GM23338 (cell line): ENCODE results near the gene PAK1. TPM values are rescaled to one million over a fixed set of nuclear protein-coding genes. Genes with fewer than 3 reads are reported as not detected.

Experiments
- ATAC-seq: fragments of 200-7000 bp; cut with Tn5 transposase; 3 replicates; pipeline ENCODE4 v1.9.1; 2020
- DNase-seq: peaks from one replicate; pipeline ENCODE4 v3.0.0-alpha.2; 2015; ENCODE audit warnings: low spot score
- H2AFZ ChIP-seq: fragments of 200-600 bp; sonication (generic); 2 replicates; pipeline ENCODE4 v1.8.0; 2016; ENCODE audit warnings: antibody characterized with exemption, mild to moderate bottlenecking, moderate library complexity
- H3F3A ChIP-seq: fragments of 200-600 bp; sonication (generic); replicated peaks from 2 replicates; pipeline ENCODE4 v1.8.0; 2017; ENCODE audit warnings: antibody characterized with exemption, mixed run types, low read depth
- H3K27ac ChIP-seq: fragments of 200-600 bp; sonication (generic); 2 replicates; pipeline ENCODE4 v1.6.1; 2016; ENCODE audit warnings: low read depth
- H3K27me3 ChIP-seq: fragments of 200-600 bp; sonication (generic); 2 replicates; pipeline ENCODE4 v1.8.0; 2016; ENCODE audit warnings: mild to moderate bottlenecking, mixed run types, moderate library complexity; ENCODE audit not compliant: insufficient read depth
- H3K36me3 ChIP-seq: fragments of 200-600 bp; sonication (generic); 2 replicates; pipeline ENCODE4 v1.8.0; 2016; ENCODE audit warnings: mild to moderate bottlenecking; ENCODE audit not compliant: insufficient read depth
- H3K4me1 ChIP-seq: fragments of 200-600 bp; sonication (generic); 2 replicates; pipeline ENCODE4 v1.8.0; 2016; ENCODE audit warnings: mild to moderate bottlenecking, moderate library complexity; ENCODE audit not compliant: insufficient read depth
- H3K4me2 ChIP-seq: fragments of 200-600 bp; sonication (generic); 2 replicates; pipeline ENCODE4 v1.7.1; 2017; ENCODE audit warnings: mixed run types
- H3K4me3 ChIP-seq: fragments of 200-600 bp; sonication (generic); 2 replicates; pipeline ENCODE4 v1.6.1; 2016; ENCODE audit warnings: mixed run types
- H3K79me2 ChIP-seq: fragments of 200-600 bp; sonication (generic); replicated peaks from 2 replicates; pipeline ENCODE4 v1.8.0; 2017; ENCODE audit warnings: mild to moderate bottlenecking; ENCODE audit not compliant: insufficient read depth
- H3K9me2 ChIP-seq: fragments of 200-600 bp; sonication (generic); 2 replicates; pipeline ENCODE4 v1.8.0; 2017; ENCODE audit not compliant: insufficient read depth
- H4K20me1 ChIP-seq: fragments of 200-600 bp; sonication (generic); replicated peaks from 2 replicates; pipeline ENCODE4 v1.8.0; 2017; ENCODE audit warnings: mild to moderate bottlenecking; ENCODE audit not compliant: insufficient read depth
- H3K27ac Mint-ChIP-seq: 2 replicates; pipeline ENCODE4 v1.8.0; 2020; ENCODE audit warnings: inconsistent platforms, mild to moderate bottlenecking, moderate library complexity, mixed read lengths
- H3K27me3 Mint-ChIP-seq: 3 replicates; pipeline ENCODE4 v1.8.0; 2022; ENCODE audit warnings: low read depth, mild to moderate bottlenecking, moderate library complexity, mixed read lengths, inconsistent platforms; ENCODE audit not compliant: insufficient read depth, poor library complexity
- H3K36me3 Mint-ChIP-seq: 3 replicates; pipeline ENCODE4 v1.8.0; 2021; ENCODE audit warnings: low read depth, mild to moderate bottlenecking, inconsistent platforms, moderate library complexity, mixed read lengths
- H3K4me1 Mint-ChIP-seq: 3 replicates; pipeline ENCODE4 v1.8.0; 2020; ENCODE audit warnings: mild to moderate bottlenecking, inconsistent platforms, mixed read lengths
- H3K4me3 Mint-ChIP-seq: 3 replicates; pipeline ENCODE4 v1.8.0; 2021; ENCODE audit warnings: moderate library complexity, mild to moderate bottlenecking, inconsistent platforms, mixed read lengths
- H3K9me3 Mint-ChIP-seq: 3 replicates; pipeline ENCODE4 v1.8.0; 2020; ENCODE audit warnings: moderate library complexity, mild to moderate bottlenecking, inconsistent platforms, mixed read lengths
- CREB1 ChIP-seq: fragments of 250-450 bp; sonication (Bioruptor Pico); IDR thresholded peaks from 2 replicates; pipeline ENCODE4 v1.5.0; 2020; ENCODE audit warnings: low read depth, mild to moderate bottlenecking, moderate library complexity
- EZH2 ChIP-seq: fragments of 200-600 bp; sonication (generic); IDR thresholded peaks from one replicate; pipeline ENCODE4 v1.8.0; 2017; ENCODE audit warnings: antibody characterized with exemption, mild to moderate bottlenecking, low read depth; ENCODE audit not compliant: unreplicated experiment
- JUNB ChIP-seq: IDR thresholded peaks from one replicate; pipeline ENCODE4 v1.6.1; 2016; ENCODE audit warnings: antibody characterized with exemption; ENCODE audit not compliant: unreplicated experiment
- NANOG ChIP-seq: IDR thresholded peaks from 2 replicates; pipeline ENCODE4 v1.6.1; 2016; ENCODE audit warnings: antibody characterized with exemption, borderline replicate concordance
- ZNF114 ChIP-seq: fragments of 250-450 bp; sonication (Bioruptor Pico); IDR thresholded peaks from 2 replicates; pipeline ENCODE4 v1.5.0; 2020; ENCODE audit warnings: mild to moderate bottlenecking, moderate library complexity
- polyA plus RNA-seq: library from polyadenylated mRNA; unstranded; fragments of >200 nt; fragmentation: Nextera tagmentation; extraction: Ambion mirVana; gene quantifications from 2 replicates; pipeline ENCODE4 v1.2.1, GENCODE V29; 2016
- total RNA-seq: library from RNA; depleted of rRNA; stranded (reverse); fragments of >200 nt; shearing (Covaris generic); gene quantifications from 2 replicates; pipeline ENCODE4 v1.2.3, GENCODE V29; 2014
- TF ChIP-seq, protein P1 (sequence below): fragments of 250-450 bp; sonication (Bioruptor Pico); IDR thresholded peaks from 2 replicates; pipeline ENCODE4 v1.5.0; 2020; ENCODE audit warnings: mild to moderate bottlenecking, moderate library complexity
- TF ChIP-seq, protein P2 (sequence below): IDR thresholded peaks from one replicate; pipeline ENCODE4 v1.6.1; 2018; ENCODE audit warnings: antibody characterized with exemption; ENCODE audit not compliant: unreplicated experiment

Gene PAK1
- total and polyA plus RNA-seq, 2 experiments from 2014 or later: 102 to 175 TPM

GRCh38 chr11:77518471-77518870 lies 44.6 kb upstream of the PAK1 start (continued):
- TF ChIP-seq, protein P1, sequence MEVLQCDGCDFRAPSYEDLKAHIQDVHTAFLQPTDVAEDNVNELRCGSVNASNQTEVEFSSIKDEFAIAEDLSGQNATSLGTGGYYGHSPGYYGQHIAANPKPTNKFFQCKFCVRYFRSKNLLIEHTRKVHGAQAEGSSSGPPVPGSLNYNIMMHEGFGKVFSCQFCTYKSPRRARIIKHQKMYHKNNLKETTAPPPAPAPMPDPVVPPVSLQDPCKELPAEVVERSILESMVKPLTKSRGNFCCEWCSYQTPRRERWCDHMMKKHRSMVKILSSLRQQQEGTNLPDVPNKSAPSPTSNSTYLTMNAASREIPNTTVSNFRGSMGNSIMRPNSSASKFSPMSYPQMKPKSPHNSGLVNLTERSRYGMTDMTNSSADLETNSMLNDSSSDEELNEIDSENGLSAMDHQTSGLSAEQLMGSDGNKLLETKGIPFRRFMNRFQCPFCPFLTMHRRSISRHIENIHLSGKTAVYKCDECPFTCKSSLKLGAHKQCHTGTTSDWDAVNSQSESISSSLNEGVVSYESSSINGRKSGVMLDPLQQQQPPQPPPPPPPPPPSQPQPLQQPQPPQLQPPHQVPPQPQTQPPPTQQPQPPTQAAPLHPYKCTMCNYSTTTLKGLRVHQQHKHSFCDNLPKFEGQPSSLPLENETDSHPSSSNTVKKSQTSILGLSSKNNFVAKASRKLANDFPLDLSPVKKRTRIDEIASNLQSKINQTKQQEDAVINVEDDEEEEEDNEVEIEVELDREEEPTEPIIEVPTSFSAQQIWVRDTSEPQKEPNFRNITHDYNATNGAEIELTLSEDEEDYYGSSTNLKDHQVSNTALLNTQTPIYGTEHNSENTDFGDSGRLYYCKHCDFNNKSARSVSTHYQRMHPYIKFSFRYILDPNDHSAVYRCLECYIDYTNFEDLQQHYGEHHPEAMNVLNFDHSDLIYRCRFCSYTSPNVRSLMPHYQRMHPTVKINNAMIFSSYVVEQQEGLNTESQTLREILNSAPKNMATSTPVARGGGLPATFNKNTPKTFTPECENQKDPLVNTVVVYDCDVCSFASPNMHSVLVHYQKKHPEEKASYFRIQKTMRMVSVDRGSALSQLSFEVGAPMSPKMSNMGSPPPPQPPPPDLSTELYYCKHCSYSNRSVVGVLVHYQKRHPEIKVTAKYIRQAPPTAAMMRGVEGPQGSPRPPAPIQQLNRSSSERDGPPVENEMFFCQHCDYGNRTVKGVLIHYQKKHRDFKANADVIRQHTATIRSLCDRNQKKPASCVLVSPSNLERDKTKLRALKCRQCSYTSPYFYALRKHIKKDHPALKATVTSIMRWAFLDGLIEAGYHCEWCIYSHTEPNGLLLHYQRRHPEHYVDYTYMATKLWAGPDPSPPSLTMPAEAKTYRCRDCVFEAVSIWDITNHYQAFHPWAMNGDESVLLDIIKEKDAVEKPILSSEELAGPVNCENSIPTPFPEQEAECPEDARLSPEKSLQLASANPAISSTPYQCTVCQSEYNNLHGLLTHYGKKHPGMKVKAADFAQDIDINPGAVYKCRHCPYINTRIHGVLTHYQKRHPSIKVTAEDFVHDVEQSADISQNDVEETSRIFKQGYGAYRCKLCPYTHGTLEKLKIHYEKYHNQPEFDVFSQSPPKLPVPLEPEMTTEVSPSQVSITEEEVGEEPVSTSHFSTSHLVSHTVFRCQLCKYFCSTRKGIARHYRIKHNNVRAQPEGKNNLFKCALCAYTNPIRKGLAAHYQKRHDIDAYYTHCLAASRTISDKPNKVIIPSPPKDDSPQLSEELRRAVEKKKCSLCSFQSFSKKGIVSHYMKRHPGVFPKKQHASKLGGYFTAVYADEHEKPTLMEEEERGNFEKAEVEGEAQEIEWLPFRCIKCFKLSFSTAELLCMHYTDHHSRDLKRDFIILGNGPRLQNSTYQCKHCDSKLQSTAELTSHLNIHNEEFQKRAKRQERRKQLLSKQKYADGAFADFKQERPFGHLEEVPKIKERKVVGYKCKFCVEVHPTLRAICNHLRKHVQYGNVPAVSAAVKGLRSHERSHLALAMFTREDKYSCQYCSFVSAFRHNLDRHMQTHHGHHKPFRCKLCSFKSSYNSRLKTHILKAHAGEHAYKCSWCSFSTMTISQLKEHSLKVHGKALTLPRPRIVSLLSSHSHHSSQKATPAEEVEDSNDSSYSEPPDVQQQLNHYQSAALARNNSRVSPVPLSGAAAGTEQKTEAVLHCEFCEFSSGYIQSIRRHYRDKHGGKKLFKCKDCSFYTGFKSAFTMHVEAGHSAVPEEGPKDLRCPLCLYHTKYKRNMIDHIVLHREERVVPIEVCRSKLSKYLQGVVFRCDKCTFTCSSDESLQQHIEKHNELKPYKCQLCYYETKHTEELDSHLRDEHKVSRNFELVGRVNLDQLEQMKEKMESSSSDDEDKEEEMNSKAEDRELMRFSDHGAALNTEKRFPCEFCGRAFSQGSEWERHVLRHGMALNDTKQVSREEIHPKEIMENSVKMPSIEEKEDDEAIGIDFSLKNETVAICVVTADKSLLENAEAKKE (CRISPR knock-in tag): no peak
- no peak for TF ChIP-seq CREB1

DNA sequence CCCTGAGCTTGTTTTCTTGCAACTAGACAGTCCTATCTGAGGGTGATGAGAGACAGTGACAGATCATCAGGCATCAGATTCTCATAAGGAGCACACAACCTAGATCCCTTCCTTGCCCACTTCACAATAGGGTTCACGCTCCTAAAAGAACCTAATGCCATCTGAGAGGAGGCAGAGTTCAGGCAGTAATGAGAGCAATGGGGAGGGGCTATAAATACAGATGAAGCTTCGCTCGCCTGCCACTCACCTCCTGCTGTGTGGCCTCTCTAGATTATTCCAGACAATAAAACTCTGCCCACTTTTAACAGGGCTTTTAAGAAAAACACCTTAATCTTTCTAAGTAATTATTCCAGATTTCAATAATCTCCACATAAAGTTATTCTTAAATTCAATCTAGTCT lies 43.9 kb upstream of the PAK1 start:
- H3K79me2 ChIP-seq: no peaks in the 10 kb centered on the region
- no peak overlapping the region for H3K27ac Mint-ChIP-seq
- peak; percentile 52 for ATAC-seq
- TF ChIP-seq ZNF114 (CRISPR knock-in tag) (no peak), JUNB (no peak), NANOG (no peak), EZH2 (no peak)
- TF ChIP-seq, protein P2, sequence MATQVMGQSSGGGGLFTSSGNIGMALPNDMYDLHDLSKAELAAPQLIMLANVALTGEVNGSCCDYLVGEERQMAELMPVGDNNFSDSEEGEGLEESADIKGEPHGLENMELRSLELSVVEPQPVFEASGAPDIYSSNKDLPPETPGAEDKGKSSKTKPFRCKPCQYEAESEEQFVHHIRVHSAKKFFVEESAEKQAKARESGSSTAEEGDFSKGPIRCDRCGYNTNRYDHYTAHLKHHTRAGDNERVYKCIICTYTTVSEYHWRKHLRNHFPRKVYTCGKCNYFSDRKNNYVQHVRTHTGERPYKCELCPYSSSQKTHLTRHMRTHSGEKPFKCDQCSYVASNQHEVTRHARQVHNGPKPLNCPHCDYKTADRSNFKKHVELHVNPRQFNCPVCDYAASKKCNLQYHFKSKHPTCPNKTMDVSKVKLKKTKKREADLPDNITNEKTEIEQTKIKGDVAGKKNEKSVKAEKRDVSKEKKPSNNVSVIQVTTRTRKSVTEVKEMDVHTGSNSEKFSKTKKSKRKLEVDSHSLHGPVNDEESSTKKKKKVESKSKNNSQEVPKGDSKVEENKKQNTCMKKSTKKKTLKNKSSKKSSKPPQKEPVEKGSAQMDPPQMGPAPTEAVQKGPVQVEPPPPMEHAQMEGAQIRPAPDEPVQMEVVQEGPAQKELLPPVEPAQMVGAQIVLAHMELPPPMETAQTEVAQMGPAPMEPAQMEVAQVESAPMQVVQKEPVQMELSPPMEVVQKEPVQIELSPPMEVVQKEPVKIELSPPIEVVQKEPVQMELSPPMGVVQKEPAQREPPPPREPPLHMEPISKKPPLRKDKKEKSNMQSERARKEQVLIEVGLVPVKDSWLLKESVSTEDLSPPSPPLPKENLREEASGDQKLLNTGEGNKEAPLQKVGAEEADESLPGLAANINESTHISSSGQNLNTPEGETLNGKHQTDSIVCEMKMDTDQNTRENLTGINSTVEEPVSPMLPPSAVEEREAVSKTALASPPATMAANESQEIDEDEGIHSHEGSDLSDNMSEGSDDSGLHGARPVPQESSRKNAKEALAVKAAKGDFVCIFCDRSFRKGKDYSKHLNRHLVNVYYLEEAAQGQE: no peak

More for the DNA sequence above, 43.9 kb upstream of the PAK1 start:
- no peak overlapping the region for H3K4me3 Mint-ChIP-seq
- H3K36me3 Mint-ChIP-seq: no peaks in the 10 kb centered on the region
- Histone ChIP-seq H3K27me3 (no peaks in the 10 kb centered on the region), H2AFZ (no peak overlapping the region), H4K20me1 (no peaks in the 10 kb centered on the region), H3K36me3 (no peaks in the 10 kb centered on the region), H3F3A (no peaks in the 10 kb centered on the region; the same call in 1 of the 2 replicates), H3K9me2 (no peaks in the 10 kb centered on the region), H3K4me2 (no peak overlapping the region), H3K4me3 (no peak overlapping the region), H3K27ac (no peak overlapping the region), H3K4me1 (peaks cover 32% of the 10 kb centered on the region)
- no peaks in the 10 kb centered on the region for H3K9me3 Mint-ChIP-seq
- peaks cover 23% of the 10 kb centered on the region for H3K4me1 Mint-ChIP-seq
- peak; percentile 58 for DNase-seq
- H3K27me3 Mint-ChIP-seq: peaks cover 2% of the 10 kb centered on the region
